IPS-11a (cell line): Measurements from ENCODE around the gene FTSJ3.

ENCODE experiments used
- H3K4me3 ChIP-seq: one replicate; pipeline ENCODE4 v1.5.1; 2013; ENCODE audit warnings: low read depth, low read length, control low read depth

FTSJ3 gene

DNA sequence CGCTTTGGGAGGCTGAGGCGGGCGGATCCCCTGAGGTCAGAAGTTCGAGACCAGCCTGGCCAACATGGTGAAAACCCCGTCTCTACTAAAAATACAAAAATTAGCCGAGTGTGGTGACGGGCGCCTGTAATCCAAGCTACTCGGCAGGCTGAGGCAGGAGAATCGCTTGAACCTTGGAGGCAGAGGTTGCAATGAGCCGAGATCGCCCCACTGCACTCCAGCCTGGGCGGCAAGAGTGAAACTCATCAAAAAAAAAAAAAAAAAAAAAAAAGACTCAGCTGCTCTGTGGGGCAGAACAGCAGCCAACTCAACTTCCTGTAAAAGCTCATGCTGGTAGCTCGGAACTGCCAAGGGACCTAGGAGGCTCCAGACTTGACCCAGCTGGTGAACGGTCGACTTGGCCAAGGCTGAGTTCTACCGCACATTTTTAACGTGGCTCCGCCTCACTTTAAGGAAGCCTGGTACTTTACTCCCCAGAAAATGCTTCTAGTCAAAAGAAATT is 16.0 kb upstream of the FTSJ3 start:
- H3K4me3 ChIP-seq = peak overlapping the region; percentile 67

GRCh38 chr17:63842540-63843386 is 15.3 kb upstream of the FTSJ3 start, which contains the start of gene SMARCD2:
Gene SMARCD2 (minus strand): TSS chr17:63842685. CDS start chr17:63842674, 11 bp downstream.
- H3K4me3 ChIP-seq = peak within 1 kb of the TSS; percentile 82

DNA sequence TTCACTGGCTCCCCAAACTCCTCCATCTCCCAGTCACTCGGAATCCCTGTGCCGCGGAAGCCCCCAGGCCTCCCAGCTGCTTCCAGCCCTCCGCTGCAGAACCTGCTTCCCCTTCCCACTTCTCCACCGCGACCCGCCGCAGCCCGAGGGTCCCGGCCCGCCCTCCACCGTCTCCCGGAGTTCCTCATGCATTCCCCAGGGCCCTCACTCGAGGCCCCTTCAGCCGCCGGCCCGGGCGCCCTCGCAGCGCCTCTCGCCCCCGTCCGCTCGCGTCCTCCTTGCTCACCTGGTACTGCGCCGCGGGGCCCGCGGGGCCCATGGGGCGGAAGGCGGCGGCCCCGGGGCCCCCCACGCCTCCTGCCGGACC is 14.7 kb upstream of the FTSJ3 start:
- H3K4me3 ChIP-seq = peak overlapping the region; percentile 82

DNA sequence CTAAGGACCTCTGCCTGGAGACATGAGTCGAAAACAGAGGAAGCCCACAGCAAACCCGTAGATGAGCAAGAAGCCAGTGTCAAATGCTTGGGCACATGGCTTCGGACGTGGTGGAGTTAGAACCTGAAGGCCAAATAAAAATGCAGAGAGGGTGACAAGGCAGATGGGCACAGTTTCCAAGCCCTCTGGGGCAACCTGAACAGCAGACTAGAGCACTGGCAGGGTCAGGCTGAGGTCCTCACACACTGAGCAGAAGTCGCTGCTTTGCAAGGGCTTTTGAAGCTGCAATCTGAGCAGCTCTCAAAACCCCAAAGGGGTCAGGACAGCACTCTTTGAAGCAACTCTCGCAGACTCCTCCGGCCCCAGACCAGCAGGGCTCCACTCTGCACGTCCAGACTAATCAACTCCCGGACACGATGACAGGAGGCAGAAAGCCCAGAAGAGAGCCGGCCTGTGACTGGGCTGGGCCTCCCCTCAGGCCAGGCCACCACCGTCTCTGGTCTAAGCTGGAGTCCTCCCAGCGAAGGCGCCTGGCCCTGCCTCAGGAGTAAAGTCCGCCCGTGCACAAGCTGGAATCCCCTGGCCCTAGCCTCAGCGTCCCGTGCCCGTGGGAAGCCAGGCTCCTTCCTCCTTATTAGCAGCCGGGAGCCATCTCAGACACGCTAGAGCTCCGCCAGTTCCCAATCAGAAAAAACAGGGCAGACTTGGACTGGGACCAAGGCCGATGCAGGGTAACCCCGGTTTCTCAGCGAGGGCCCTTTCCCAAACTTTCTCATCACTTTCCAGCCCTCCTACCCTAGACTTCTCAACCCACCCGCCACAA is 14.1 kb upstream of the FTSJ3 start:
- H3K4me3 ChIP-seq = peak overlapping the region; percentile 82

GRCh38 chr17:63840591-63841349 is 13.3 kb upstream of the FTSJ3 start:
- H3K4me3 ChIP-seq = no peak overlapping the region

- no peak overlapping the region for H3K4me3 ChIP-seq
Measured at GRCh38 chr17:63838631-63839171, 11.2 kb upstream of the FTSJ3 start.

DNA sequence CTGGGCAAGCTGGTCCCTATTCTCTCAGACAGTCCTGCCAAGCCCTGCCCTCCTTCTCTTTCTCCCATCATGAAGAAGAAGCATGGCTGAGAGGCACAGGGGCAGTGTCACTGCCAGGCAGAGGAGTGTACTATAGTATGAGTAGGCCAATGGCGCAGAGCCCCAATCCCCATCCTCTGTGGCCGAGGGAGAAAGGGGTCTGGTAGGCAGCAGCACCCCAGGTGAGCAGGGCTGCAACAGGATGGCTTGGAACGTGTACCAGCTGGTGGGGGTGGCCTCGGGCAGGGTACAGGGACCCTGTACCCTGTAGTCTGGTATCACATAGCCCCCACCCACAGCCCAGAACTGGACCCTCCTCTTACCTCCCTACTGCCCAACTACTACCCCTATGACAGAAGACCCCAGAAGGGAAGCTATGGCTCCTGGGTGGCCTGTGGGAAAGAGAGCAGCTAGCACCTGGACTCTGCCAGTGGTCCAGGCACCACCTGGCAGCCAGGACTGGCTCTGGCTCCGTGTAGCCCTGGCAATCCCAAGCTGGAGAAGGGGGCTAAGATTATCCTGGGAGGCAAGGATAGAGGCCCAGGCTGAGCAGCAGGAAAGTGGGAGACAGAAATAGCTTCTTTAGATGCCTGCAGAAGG is 10.6 kb upstream of the FTSJ3 start:
- no peak overlapping the region for H3K4me3 ChIP-seq

DNA sequence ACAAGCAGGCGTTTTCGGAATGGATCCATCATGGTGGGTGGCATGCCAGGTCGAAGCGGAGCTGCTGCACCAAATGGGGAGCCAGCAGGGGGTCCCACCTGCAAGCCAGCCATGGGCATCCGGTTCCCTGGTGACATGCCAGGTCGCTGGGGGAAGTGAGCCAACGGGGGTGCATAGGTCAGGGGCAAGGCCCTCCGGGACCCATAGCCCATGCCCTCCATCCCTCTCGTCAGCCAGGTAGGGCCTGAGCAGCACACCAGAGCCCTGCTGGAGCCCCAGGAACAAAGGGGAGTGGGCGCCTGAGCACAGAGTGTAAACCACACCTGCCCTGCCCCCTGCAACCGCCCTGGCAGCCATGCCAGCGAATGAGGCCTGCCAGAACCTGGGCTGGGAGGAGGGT is 10.0 kb upstream of the FTSJ3 start:
- no peak overlapping the region for H3K4me3 ChIP-seq

DNA sequence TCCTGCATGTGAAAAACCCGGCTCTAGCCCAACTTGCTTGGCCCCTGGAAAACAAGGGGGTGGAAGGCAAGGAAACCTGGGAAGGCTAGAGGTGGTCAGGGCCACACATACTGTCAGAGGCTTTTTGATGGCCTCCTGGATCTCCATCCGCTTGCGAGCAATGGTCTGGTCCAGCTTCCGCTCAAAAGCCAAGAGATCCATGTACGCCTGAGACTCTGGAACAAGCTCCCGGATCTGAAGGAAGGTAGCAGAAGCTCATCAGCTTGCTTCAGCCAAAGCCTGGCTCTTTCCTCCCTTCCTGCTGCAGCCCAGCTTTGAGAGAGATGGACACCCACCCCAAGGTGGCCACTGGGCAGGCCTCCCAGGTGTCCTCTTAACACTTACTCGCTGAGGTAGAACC is 9.3 kb upstream of the FTSJ3 start:
- H3K4me3 ChIP-seq = no peak overlapping the region

DNA sequence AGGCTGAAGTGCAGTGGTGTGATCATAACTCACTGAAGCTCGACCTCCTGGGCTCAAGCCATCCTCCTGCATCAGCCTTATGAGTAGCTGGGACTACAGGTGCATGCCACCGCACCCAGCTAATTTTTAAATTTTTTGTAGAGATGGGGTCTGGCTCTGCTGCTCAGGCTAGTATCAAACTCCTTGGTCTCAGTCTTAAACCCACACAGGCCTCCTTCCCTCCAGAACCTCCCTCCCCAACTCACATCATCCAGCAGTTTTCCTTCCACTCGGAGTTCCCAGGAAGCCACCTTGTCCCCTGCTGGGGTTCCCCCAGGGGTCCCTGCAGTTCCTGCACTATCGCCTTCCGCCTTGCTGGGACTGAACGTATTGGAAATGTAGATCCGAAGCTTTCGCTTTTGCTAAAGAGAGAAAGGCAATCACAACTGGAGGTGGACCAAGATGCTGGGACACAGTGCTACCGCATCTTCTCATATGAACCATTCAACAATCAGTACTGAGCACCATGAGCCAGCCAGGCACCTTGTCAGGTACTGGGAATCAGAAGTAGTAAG is 7.8 kb upstream of the FTSJ3 start:
- no peak overlapping the region for H3K4me3 ChIP-seq

DNA sequence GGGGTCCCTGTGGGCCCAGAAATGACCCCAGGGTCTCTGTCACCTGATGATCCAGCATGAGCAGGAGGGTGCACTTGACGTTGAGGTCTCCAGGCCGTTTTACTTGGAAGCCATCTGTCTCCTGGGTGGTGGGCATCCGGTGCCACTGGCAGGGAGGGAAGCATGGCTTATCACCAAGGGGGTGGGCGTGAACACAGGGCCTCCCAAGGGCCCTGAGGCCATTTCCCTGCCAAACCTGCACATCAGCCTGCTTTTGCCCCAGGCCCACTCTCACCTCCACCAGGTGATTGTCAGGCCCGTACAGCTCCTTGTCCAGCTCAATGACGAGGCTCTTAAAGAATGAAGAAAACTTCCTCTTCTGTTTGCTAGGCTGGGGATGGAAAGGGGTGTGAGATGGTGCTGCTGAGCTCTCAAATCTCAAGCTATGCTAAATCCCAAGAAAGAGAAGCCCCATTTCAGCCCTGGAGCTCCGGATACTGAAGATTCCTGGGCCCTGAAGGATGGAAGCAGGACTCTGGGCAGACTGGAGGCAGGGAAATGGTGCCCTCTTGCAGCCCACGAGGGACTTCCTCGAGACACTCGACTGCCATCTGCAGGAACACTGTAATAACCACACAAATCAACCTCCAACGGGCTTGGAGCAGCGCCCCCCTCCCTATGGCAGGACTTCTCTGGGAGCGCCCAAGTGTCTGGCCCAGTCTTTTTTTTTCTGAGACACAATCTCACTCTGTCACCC is 7.1 kb upstream of the FTSJ3 start:
- H3K4me3 ChIP-seq = no peak overlapping the region

DNA sequence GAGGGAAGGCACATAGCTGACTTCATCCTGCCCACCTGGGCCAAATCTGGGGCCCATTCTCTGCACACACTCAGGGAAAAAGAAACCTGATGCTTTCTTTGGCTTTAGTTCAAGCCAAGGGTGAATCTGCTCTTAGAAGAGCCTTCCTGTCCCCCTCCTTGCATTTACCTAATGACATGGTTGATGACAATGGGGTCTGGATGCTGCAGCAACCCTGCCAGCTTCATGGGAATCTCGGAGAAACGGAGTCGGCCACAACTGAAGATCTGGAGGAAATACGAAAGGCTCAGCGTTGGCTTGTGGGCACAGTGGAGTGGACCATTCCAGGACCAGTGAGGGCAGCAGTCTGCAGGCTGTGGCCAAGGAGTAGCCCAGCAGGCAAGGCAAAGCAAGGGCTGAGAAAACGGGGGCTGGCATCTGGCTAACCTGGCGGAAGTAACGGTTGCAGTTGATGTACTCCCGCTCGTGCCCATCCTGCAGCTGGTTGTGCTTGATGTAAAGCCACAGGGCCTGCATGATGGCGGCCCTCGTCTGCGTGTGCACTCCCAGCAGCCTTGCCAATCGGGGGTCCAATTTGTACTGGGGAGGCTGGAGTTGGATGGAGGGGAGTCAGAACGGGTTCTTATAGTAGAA is 6.4 kb upstream of the FTSJ3 start:
- H3K4me3 ChIP-seq = no peak overlapping the region

DNA sequence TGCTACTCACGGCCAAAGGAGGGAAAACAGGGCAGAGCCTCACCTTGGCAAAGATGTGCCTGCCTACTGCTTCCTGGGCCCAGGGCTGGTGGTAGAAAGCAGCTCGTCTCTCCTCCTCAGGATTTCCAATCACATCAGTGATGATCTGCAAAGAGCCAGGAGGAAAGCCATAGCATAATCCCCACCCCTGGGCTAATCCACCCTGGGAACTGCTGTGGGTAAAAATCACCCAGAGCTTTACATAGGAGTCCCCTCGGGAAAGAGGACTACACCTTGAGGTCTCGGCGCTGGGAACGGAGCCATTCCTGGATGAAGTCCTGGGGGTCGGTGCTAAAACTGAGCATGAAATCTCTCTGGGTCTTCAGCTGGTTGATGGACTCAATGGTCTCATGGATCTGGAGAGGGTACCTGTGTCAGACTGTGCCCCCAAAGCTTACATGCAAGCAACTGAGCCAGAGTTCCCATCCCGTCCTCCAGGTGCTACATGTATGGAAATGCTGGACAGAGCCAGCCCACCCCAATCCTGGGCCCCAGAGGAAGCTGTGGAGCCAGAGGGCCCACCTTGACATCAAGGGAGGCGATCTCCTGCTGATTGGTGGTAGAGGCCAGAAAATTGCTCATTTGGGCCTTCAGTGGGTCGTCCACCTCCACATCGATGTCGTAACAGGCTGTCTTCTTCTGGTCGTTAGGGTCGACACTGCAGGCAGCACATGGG is 5.7 kb upstream of the FTSJ3 start:
- H3K4me3 ChIP-seq = no peak overlapping the region

DNA sequence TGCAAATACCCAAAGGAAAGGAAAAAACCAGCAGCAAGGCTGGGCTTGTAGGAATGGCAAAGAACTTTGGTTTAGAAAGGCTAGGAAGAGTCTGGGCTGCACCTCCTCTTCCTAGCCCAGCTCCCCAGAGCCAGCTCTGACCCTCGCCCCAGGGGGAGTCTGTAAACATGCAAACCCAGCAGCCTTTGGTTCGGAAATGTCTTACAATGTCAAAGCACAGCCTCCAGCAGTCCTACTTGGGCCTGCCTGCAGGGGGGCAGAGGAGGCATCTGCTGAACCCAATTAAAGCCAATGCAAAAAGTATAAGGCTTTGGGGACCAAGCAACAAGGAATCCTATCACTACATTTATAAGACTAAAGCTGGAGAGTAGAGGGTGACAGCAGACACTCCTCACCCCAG is 5.0 kb upstream of the FTSJ3 start:
- H3K4me3 ChIP-seq = no peak overlapping the region

DNA sequence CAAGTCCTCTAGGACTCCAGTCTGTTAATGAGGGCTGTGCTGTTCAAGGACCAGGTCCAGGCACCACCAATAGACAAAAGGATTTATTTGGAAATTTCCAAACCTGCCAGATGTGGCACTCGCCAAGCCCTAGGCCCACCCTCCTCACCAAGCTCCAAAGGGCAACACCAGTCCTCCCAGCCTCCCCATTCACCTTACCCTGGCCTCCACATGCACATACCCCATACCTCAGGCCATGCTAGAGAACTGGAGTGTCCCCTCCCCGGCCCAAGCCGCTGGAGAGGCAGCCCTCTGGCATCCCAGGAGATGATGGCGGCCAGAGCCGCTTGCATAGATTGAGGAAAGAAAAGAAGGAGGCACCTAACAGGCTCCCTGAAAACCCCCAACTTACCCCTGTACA is 4.6 kb upstream of the FTSJ3 start:
- no peak overlapping the region for H3K4me3 ChIP-seq

- no peak overlapping the region for H3K4me3 ChIP-seq
Measured at GRCh38 chr17:63831505-63831904, 4.0 kb upstream of the FTSJ3 start.

- no peak overlapping the region for H3K4me3 ChIP-seq
Measured at GRCh38 chr17:63830904-63831491, 3.5 kb upstream of the FTSJ3 start.

DNA sequence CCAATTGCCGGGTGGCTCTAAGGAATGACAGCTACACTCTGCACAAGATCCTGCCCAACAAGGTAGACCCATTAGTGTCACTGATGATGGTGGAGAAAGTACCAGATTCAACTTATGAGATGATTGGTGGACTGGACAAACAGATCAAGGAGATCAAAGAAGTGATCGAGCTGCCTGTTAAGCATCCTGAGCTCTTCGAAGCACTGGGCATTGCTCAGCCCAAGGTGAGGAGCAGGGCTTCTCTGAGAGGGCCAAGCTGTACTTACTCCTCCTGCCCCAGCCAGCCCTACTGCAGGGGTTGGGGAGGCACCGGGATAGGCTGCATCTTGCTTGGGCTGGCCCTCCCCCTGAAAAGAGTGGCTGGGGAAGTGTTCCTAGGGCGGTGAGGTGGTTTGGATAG is 2.8 kb upstream of the FTSJ3 start:
- no peak overlapping the region for H3K4me3 ChIP-seq
